KOPT-K1 (cell line): ENCODE results near the gene HIPK1.

Experiments
- H3K27ac ChIP-seq: fragments of 200-600 bp; sonication (generic); 2 replicates; pipeline ENCODE4 v1.5.1; 2016; ENCODE audit warnings: antibody characterized with exemption, mild to moderate bottlenecking, low read depth, low read length; ENCODE audit not compliant: poor library complexity, severe bottlenecking
- H3K36me3 ChIP-seq: fragments of 200-600 bp; sonication (generic); 2 replicates; pipeline ENCODE4 v1.5.1; 2017; ENCODE audit warnings: antibody characterized with exemption, mild to moderate bottlenecking, low read length, moderate library complexity; ENCODE audit not compliant: insufficient read depth
- H3K9me3 ChIP-seq: fragments of 200-600 bp; sonication (generic); 2 replicates; pipeline ENCODE4 v1.5.1; 2017; ENCODE audit warnings: antibody characterized with exemption, low read length, mild to moderate bottlenecking; ENCODE audit not compliant: insufficient read depth, poor library complexity, severe bottlenecking

Gene HIPK1

GRCh38 chr1:113928941-113929749 is at the start of gene HIPK1:
Gene HIPK1, plus strand, starts transcription at chr1:113929324.
- peak within 1 kb of the TSS; percentile 91 for H3K27ac ChIP-seq

GRCh38 chr1:113879739-113880038 is 49.4 kb upstream of the HIPK1 start:
- Histone ChIP-seq H3K9me3 (no peaks in the 10 kb centered on the region), H3K36me3 (no peaks in the 10 kb centered on the region), H3K27ac (peak overlapping the region; percentile 64)

More at GRCh38 chr1:113928941-113929749, at the start of gene HIPK1:
- H3K36me3 ChIP-seq: peaks cover 10% of the 10 kb centered on the region; the same call in 1 of the 2 replicates
- no peaks in the 10 kb centered on the region for H3K9me3 ChIP-seq

- Histone ChIP-seq H3K36me3 (no peaks in the 10 kb centered on the region), H3K27ac (peak overlapping the region; percentile 64), H3K9me3 (no peaks in the 10 kb centered on the region)
Observed at GRCh38 chr1:113881661-113882060, 47.5 kb upstream of the HIPK1 start.

GRCh38 chr1:113886417-113887401 is 42.4 kb upstream of the HIPK1 start:
- Histone ChIP-seq H3K36me3 (no peaks in the 10 kb centered on the region), H3K9me3 (no peaks in the 10 kb centered on the region), H3K27ac (no peak overlapping the region)

- Histone ChIP-seq H3K9me3 (no peaks in the 10 kb centered on the region), H3K27ac (no peak within 1 kb of the TSS), H3K36me3 (no peaks in the 10 kb centered on the region)
Observed at GRCh38 chr1:113887402-113888175, 41.5 kb upstream of the HIPK1 start, which contains the start of gene BCL2L15. Gene BCL2L15, minus strand, starts transcription at chr1:113887581. Its CDS starts 206 bp downstream, at chr1:113887375.

GRCh38 chr1:113890816-113891215 is 38.3 kb upstream of the HIPK1 start:
- Histone ChIP-seq H3K27ac (no peak overlapping the region), H3K36me3 (peaks cover 25% of the 10 kb centered on the region), H3K9me3 (no peaks in the 10 kb centered on the region)

GRCh38 chr1:113891631-113892220 is 37.4 kb upstream of the HIPK1 start:
- Histone ChIP-seq H3K9me3 (no peaks in the 10 kb centered on the region), H3K27ac (no peak overlapping the region), H3K36me3 (peaks cover 34% of the 10 kb centered on the region)

- no peaks in the 10 kb centered on the region for H3K9me3 ChIP-seq
- H3K27ac ChIP-seq: no peak overlapping the region
- peaks cover 50% of the 10 kb centered on the region for H3K36me3 ChIP-seq
Observed at GRCh38 chr1:113893267-113893666, 35.9 kb upstream of the HIPK1 start.

GRCh38 chr1:113895098-113895497 is 34.0 kb upstream of the HIPK1 start:
- Histone ChIP-seq H3K9me3 (no peaks in the 10 kb centered on the region), H3K36me3 (peaks cover 68% of the 10 kb centered on the region), H3K27ac (no peak overlapping the region)

GRCh38 chr1:113895961-113896360 is 33.2 kb upstream of the HIPK1 start:
- H3K9me3 ChIP-seq: no peaks in the 10 kb centered on the region
- peaks cover 77% of the 10 kb centered on the region for H3K36me3 ChIP-seq
- no peak overlapping the region for H3K27ac ChIP-seq

- Histone ChIP-seq H3K9me3 (no peaks in the 10 kb centered on the region), H3K36me3 (peaks cover 96% of the 10 kb centered on the region), H3K27ac (no peak overlapping the region)
Observed at GRCh38 chr1:113898241-113898814, 30.8 kb upstream of the HIPK1 start.

GRCh38 chr1:113899111-113899510 is 30.0 kb upstream of the HIPK1 start:
- Histone ChIP-seq H3K9me3 (no peaks in the 10 kb centered on the region), H3K27ac (no peak overlapping the region), H3K36me3 (peaks cover 88% of the 10 kb centered on the region)

- peaks cover 67% of the 10 kb centered on the region for H3K36me3 ChIP-seq
- no peak overlapping the region for H3K27ac ChIP-seq
- no peaks in the 10 kb centered on the region for H3K9me3 ChIP-seq
Observed at GRCh38 chr1:113901191-113901590, 27.9 kb upstream of the HIPK1 start.
